Measurements from ENCODE around the gene ZNF556.

Gene ZNF556

DNA sequence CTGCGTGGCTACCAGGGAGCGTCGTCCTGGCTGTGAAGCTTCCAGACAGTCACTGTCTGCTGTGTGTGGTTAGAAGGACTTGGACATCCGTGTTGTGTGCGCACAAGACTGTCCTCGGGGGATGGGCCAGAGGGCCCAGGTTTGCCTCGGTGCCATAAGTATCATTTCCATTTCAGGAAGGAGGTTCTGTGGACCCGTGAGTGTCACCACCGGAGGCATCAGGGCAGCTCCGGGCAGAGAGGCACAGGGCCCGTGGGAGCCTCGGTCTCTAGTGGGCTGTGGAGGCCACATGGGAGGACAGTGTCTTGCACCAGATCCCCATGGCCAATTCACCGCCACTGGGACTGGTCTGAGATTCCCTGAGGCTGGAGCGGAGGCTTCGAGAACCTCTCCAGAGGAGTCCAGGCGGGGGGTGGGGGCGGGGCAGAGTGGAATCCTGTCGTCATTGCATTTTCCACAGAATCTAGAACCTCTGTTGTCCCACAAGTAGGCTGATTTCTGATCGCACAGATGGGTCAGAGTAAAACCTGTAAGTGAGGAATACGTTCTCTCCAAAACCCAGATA is 39.6 kb downstream of the ZNF556 start:
- FAIRE-seq: no peak

DNA sequence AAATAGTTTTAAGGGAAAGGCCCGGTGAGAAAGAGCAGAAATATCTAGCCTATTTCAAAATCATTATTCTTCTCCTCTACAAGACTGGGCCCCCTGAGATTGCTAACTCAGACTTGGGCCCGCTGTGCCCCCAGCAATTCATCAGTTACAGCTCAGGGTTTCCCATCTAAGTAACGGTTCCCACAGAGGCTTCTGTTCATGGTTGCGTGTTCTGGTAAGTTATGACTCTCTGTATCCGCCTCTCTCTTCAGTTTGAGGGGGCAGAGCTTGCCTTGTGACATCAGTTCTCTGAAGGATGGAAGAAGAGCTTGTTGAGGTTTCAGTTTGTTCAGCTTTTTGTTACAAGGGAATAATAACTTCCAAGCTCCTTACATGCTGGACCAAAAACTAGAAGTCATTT is 45.2 kb downstream of the ZNF556 start:
- no peak for FAIRE-seq

DNA sequence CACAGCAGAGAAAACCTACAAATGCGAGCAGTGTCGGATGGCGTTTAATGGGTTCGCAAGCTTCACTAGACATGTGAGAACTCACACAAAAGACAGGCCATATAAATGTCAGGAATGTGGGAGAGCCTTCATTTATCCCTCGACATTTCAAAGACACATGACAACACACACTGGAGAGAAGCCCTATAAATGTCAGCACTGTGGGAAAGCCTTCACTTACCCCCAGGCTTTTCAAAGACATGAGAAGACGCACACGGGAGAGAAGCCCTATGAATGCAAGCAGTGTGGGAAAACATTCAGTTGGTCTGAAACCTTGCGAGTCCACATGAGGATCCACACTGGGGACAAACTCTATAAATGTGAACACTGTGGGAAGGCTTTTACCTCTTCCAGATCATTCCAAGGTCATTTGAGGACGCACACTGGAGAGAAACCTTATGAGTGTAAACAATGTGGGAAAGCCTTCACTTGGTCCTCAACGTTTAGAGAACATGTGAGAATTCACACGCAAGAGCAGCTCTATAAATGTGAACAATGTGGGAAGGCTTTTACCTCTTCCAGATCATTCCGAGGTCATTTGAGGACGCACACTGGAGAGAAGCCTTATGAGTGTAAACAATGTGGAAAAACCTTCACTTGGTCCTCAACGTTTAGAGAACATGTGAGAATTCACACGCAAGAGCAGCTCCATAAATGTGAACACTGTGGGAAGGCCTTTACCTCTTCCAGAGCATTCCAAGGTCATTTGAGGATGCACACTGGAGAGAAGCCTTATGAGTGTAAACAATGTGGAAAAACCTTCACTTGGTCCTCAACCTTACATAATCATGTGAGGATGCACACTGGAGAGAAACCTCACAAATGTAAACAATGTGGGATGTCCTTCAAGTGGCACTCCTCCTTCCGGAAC is 50.4 kb downstream of the ZNF556 start:
- FAIRE-seq: no peak

DNA sequence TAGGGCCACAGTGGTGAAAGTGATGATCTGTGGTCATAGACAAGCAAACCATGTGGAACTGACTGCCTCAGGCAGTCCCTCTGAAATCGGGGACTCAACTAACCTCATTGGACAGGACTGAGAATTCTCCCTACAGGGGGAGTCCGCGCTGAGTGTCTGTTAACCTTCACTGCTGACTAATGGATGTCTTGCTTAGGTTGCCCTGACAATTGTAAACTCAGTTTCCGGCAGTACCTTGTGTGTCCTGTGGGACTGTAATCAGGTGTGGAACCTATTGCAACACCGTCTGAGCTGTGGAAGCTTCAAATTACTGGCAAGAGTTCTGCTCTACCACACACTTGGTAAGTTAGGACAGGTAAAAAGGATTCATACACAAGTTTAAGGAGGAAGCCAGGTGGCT is 55.9 kb downstream of the ZNF556 start:
- FAIRE-seq: no peak

DNA sequence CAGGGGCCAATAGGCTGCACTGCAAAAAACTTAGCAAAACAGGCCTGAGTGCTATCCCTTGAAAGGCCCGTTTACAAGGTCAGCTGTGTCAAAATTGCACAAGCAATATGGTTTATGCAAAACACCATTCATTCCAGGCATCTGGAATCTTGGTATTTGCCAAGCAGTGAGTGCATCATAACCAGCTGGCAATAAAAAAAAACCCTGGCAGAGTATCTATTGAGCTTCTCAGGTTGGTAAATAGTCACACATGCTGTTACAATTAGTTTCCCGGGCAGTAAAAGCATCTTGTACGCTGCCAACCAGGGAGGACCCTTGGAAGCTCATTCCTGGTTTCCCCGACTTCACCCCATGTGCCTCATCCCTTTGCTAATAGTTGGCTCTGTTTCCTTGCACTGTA is 56.4 kb downstream of the ZNF556 start:
- FAIRE-seq: no peak

DNA sequence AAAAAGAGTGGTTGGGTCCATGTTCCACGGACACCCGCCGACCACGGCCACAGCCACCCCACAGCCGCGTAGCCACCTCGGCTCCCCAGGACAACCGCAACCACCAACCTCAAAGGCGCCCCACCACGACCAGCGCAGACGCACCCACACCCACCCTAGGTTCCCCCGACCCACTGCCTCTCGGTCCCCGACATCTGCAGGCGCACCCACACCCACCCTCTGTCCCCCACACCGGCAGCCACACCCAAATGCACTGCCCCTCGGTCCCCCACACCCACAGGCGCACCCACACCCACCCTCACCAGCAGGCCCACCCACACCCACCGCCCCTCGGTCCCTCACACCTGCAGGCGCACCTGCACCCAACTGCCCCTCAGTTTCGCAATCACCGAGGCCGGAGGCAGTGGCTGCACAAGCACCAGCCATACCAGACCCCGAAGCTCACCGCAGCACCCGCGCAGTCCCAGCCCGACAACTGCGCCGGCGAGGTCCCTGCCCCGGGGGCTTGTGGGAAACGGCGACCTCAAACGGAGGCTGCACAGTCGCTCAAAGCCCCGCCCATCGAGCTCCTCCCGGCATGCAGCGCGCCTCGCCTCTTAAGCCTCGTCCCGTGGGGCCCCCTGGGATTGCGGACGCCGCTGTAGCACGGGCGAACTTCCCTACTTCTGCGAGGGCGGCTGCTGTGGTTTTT is 59.4 kb downstream of the ZNF556 start:
- no peak for FAIRE-seq

DNA sequence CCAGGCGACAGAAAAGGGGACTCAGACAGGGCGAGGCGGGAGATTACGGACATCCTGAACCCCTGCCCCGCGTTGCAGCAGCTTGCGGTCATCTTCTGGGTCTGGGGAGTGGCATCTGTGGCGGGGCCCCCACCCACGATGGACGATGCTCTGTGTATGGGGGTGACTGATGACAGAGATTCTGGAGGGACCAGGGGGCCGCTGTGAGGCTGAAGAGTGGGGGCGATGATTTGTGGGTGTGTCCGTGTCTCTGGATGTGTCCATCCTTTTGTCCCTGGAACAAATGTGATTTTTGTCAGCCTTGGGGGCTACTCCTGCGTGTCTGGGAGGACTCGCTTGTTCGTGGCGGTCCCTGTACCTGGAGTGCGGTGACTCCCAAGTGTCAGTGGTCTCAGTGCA is 59.9 kb downstream of the ZNF556 start:
- FAIRE-seq: no peak
